Amniotic stem cell (primary cell): Measurements from ENCODE around the gene KCNT2.

Source experiments
- DNase-seq: peaks from one replicate; lab custom pipeline; 2025; lab: John Stamatoyannopoulos, UW

The KCNT2 gene

DNA sequence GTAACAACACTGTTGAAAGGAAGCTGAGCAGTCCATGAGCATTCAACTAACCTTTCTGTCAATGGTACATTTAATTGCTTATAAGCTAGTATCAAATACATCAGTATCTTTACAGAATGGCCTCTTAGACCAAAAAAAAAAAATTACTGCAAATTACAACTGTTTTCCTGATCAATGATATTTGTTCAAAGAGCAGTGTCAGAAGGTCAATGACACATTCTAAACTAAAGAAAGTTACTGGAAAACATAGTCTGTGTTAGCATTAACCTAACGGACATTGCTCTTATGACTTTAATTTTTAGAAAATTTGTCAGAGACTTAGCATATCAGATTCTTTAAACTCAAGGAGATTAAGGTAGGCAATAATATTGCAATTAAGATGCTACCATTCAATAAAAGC lies 162.5 kb downstream of the KCNT2 start:
- no peak for DNase-seq

DNA sequence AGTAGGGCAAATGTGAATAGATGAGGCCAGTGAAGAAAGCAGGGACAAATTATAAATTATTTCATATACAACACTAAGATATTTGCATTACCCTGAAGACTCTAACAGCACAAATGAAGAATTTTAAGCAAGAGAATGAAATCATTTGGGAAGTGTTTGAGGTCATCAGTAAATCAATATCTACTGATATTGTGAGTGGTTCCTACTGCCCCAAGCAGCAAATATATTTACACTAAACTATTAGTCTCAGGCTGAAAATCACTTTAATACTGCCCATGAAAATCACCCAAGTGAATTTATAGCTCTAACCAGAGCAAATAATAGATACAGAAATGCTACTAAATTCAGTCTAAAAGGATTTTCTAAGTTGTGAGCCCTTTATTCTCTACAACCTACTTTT lies 163.6 kb downstream of the KCNT2 start:
- DNase-seq = no peak

- no peak for DNase-seq
Measured at GRCh38 chr1:196442366-196442765, 165.9 kb downstream of the KCNT2 start.

GRCh38 chr1:196440711-196441110 lies 167.5 kb downstream of the KCNT2 start:
- DNase-seq = no peak

DNA sequence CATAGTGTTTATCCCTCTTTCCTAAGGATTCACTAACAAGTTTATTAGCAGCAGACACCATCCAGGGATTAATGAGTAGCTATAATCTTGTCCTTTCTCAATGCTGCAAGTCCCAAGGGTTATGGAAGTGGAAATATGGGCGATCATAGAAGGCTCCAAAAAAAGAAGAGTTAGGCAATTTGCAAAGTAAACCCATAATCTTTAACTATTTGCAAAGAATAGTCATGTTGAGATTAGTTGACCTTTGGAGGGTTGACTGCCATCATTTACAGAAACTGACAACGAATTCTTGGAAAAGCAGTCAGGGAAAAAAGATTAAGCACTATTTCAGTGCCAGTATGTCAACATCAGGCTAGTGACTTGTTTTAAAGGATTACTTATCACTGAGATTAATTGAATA lies 169.9 kb downstream of the KCNT2 start:
- no peak for DNase-seq

GRCh38 chr1:196437671-196438070 lies 170.6 kb downstream of the KCNT2 start:
- no peak for DNase-seq

GRCh38 chr1:196433000-196433399 lies 175.2 kb downstream of the KCNT2 start:
- DNase-seq = no peak

- no peak for DNase-seq
Measured at GRCh38 chr1:196427976-196428734, 180.1 kb downstream of the KCNT2 start.

DNA sequence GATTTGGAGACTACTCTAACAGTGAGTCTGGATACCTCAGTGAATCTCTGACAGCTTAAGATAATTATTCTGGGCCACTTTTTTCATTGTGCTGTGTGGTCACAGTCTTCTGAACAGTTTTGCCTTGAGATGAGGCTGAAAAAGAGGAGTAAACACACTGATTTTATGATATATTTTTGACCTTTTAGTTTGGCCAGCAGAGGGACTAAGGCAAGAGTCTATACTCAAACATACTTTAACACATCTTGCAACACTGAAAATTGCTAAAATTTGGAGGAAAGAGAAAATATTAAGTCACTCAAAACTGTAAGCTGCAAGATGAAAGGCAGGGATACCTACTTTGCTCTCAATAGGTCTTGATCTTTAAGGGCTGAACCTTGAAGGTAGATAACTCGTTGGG lies 182.7 kb downstream of the KCNT2 start:
- no peak for DNase-seq

- no peak for DNase-seq
Measured at GRCh38 chr1:196423612-196424011, 184.6 kb downstream of the KCNT2 start.

GRCh38 chr1:196418772-196419171 lies 189.5 kb downstream of the KCNT2 start:
- no peak for DNase-seq

GRCh38 chr1:196415978-196416377 lies 192.3 kb downstream of the KCNT2 start:
- no peak for DNase-seq

- no peak for DNase-seq
Measured at GRCh38 chr1:196412326-196412725, 195.9 kb downstream of the KCNT2 start.

GRCh38 chr1:196410768-196411167 lies 197.5 kb downstream of the KCNT2 start:
- DNase-seq = no peak

DNA sequence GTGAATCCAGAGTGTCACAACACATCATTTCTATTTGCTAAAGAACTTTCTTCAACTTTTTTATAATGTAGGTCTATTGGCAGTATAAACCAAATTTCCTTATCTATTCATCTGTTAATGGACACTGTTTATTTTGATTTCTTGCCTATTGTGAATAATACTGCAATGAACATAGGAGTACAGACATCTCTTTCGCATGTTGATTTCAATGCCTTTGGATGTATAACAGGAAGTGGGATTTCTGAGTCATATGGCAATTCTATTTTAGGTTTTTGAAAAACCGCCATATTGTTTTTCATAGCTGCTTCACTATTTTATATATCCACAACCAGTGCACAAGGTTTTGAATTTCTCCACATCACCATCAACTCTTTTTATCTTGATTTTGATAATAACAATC lies 198.7 kb downstream of the KCNT2 start:
- no peak for DNase-seq

DNA sequence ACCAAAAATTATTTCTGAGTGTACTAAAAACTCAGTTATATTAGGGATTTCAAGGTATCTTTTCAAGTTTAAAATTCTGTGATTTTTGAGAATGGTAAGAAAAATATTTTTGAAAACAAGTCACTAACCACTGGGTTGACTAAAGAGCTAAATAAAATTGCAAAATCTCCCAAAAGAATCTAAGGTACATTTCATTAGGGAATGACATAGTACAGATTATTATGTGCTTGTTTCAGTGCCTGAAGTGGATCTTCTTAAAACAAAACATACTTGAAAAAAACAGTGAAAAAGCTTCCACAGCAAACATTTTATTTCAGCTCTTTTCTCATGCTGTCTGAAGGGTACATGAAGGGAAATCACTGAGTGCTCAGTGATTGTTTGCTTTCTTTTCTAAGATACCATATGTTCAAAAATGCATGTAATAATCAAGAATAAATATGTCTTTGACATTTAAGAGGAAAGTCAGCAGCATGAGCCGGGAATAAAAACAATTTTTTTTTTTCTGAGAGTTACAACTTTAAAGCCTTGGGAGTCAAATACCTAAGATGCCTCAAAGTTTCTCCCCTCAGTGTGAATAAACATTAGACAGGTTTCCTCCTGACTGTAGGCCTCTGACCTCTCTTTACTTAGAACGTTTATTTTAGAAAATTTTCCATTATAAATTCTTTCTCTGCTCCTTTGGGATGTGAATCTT lies 200.7 kb downstream of the KCNT2 start:
- no peak for DNase-seq

GRCh38 chr1:196405839-196406238 lies 202.4 kb downstream of the KCNT2 start:
- DNase-seq = no peak

- DNase-seq = no peak
Measured at GRCh38 chr1:196403803-196404690, 204.2 kb downstream of the KCNT2 start.

- no peak for DNase-seq
Measured at GRCh38 chr1:196401891-196402290, 206.3 kb downstream of the KCNT2 start.

- no peak for DNase-seq
Measured at GRCh38 chr1:196401452-196401833, 206.8 kb downstream of the KCNT2 start.

GRCh38 chr1:196400478-196401451 lies 207.5 kb downstream of the KCNT2 start:
- no peak for DNase-seq

GRCh38 chr1:196399713-196400112 lies 208.5 kb downstream of the KCNT2 start:
- DNase-seq = no peak
